DND-41 (cell line): ENCODE results near the gene RBP2.

Source experiments
- CTCF ChIP-seq: IDR thresholded peaks from 2 replicates; pipeline ENCODE4 v1.5.1; 2012; ENCODE audit warnings: borderline replicate concordance, low read length, moderate library complexity, mild to moderate bottlenecking; ENCODE audit not compliant: poor library complexity, severe bottlenecking; ENCODE audit errors: extremely low read depth
- EZH2 ChIP-seq: IDR thresholded peaks from 3 replicates; pipeline ENCODE4 v1.6.1; 2012; ENCODE audit warnings: borderline replicate concordance, low read depth, mild to moderate bottlenecking, moderate library complexity, low read length, inconsistent platforms; ENCODE audit not compliant: severe bottlenecking

DNA sequence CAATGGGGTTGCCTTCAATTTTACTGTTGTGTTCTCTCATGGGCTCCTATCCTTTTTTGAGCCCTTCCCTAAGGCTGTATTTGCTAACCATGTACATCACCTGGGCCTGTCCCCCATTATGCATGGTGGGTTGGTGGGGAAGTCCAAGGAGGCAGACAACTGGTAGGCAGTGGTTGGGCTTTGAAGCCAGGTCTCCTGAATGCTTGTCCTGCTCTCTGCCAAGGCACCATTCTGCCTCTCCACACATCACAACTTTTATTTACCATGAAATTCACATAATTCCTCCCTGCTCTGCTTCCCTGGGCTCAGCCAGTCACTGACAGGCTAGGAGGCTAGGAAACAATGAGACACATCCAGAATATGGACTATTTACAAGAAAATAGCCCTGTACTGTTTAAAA is 45.8 kb downstream of the RBP2 start:
- TF ChIP-seq EZH2 (no peak), CTCF (no peak)
